K562 (cell line): ENCODE data around the gene UGT1A5. TPM values are rescaled to one million over a fixed set of nuclear protein-coding genes. Genes with fewer than 3 reads are reported as not detected.
A peak's percentile ranks its signal among the peaks of the same experiment; 100 is the strongest.

Source experiments
- polyA plus RNA-seq, 8 experiments: library from polyadenylated mRNA; depleted of rRNA in 4 of 8; stranded (reverse) in 5 of 8; unstranded in 3 of 8; fragments of >200 nt; fragmentation: Nextera tagmentation in 2 of 8; fragmentation: Illumina TruSeq in 1 of 8; extraction: Ambion mirVana in 2 of 8; extraction: Trizol in 1 of 8; gene quantifications; 2 replicates each; pipeline versions ENCODE4 v1.2.1 to v1.2.3, GENCODE V29; 2011 to 2014; ENCODE audit warnings: inconsistent platforms in 1 of 8, missing spikeins in 1 of 8
- total RNA-seq, 7 experiments: library from RNA; depleted of rRNA in 6 of 7; stranded (reverse); fragments of >200 nt in 6 of 7; fragmentation: Illumina TruSeq in 2 of 7; extraction: Trizol in 2 of 7; gene quantifications; 2 replicates each; pipeline versions ENCODE4 v1.2.1 to v1.2.3, GENCODE V29; 2011 to 2021; ENCODE audit warnings: low replicate concordance in 1 of 7
- TF ChIP-seq, protein P1 (sequence below): fragments of 450-650 bp; IDR thresholded peaks from 2 replicates; pipeline ENCODE4 v1.6.1; 2016; ENCODE audit warnings: mild to moderate bottlenecking, moderate library complexity

UGT1A5 gene
- total and polyA plus RNA-seq, 9 of the 15 experiments (the other 6 are each of a cell fraction or from before 2014, with no cell fraction given): not detected

DNA sequence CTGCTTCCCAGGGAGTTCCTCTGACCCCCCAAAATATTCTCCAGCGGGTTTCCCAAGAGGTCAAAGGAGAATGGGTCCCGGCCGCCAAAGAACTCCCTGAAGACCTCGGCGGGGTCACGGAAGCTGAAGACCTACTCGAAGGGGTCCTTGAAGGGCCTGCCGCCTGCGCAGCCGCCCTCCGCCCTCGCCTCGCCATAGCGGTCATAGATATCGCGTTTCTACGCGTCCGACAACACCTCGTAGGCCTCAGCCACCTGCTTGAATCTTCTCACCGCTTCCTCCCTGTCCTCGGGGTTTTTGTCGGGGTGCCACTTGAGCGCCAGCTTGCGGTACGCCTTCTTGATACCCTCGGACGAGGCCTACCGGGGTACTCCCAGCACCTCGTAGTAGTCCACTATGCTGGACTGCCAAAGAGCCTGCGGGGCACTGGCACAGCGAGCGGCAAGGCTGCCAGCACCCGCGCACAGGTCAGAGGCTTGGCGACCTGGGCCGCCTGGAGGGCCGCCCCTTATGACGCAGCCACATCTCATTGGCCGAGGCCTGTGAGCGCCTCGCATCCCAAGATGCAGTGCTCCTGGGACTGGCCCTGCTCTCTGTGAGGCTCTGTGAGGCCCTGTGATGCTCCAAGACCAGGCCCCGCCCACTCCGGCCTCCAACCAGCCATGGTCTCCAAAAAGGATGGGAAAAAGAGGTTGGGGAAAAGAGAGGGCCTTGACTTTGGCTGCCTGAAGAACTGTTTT lies 42.3 kb downstream of the UGT1A5 start (continued):
- TF ChIP-seq, protein P1, sequence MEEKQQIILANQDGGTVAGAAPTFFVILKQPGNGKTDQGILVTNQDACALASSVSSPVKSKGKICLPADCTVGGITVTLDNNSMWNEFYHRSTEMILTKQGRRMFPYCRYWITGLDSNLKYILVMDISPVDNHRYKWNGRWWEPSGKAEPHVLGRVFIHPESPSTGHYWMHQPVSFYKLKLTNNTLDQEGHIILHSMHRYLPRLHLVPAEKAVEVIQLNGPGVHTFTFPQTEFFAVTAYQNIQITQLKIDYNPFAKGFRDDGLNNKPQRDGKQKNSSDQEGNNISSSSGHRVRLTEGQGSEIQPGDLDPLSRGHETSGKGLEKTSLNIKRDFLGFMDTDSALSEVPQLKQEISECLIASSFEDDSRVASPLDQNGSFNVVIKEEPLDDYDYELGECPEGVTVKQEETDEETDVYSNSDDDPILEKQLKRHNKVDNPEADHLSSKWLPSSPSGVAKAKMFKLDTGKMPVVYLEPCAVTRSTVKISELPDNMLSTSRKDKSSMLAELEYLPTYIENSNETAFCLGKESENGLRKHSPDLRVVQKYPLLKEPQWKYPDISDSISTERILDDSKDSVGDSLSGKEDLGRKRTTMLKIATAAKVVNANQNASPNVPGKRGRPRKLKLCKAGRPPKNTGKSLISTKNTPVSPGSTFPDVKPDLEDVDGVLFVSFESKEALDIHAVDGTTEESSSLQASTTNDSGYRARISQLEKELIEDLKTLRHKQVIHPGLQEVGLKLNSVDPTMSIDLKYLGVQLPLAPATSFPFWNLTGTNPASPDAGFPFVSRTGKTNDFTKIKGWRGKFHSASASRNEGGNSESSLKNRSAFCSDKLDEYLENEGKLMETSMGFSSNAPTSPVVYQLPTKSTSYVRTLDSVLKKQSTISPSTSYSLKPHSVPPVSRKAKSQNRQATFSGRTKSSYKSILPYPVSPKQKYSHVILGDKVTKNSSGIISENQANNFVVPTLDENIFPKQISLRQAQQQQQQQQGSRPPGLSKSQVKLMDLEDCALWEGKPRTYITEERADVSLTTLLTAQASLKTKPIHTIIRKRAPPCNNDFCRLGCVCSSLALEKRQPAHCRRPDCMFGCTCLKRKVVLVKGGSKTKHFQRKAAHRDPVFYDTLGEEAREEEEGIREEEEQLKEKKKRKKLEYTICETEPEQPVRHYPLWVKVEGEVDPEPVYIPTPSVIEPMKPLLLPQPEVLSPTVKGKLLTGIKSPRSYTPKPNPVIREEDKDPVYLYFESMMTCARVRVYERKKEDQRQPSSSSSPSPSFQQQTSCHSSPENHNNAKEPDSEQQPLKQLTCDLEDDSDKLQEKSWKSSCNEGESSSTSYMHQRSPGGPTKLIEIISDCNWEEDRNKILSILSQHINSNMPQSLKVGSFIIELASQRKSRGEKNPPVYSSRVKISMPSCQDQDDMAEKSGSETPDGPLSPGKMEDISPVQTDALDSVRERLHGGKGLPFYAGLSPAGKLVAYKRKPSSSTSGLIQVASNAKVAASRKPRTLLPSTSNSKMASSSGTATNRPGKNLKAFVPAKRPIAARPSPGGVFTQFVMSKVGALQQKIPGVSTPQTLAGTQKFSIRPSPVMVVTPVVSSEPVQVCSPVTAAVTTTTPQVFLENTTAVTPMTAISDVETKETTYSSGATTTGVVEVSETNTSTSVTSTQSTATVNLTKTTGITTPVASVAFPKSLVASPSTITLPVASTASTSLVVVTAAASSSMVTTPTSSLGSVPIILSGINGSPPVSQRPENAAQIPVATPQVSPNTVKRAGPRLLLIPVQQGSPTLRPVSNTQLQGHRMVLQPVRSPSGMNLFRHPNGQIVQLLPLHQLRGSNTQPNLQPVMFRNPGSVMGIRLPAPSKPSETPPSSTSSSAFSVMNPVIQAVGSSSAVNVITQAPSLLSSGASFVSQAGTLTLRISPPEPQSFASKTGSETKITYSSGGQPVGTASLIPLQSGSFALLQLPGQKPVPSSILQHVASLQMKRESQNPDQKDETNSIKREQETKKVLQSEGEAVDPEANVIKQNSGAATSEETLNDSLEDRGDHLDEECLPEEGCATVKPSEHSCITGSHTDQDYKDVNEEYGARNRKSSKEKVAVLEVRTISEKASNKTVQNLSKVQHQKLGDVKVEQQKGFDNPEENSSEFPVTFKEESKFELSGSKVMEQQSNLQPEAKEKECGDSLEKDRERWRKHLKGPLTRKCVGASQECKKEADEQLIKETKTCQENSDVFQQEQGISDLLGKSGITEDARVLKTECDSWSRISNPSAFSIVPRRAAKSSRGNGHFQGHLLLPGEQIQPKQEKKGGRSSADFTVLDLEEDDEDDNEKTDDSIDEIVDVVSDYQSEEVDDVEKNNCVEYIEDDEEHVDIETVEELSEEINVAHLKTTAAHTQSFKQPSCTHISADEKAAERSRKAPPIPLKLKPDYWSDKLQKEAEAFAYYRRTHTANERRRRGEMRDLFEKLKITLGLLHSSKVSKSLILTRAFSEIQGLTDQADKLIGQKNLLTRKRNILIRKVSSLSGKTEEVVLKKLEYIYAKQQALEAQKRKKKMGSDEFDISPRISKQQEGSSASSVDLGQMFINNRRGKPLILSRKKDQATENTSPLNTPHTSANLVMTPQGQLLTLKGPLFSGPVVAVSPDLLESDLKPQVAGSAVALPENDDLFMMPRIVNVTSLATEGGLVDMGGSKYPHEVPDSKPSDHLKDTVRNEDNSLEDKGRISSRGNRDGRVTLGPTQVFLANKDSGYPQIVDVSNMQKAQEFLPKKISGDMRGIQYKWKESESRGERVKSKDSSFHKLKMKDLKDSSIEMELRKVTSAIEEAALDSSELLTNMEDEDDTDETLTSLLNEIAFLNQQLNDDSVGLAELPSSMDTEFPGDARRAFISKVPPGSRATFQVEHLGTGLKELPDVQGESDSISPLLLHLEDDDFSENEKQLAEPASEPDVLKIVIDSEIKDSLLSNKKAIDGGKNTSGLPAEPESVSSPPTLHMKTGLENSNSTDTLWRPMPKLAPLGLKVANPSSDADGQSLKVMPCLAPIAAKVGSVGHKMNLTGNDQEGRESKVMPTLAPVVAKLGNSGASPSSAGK: peak; percentile 35; the same call in 1 of the 2 replicates
